K562 (cell line): ENCODE results near the gene IL17D. TPM values are rescaled to one million over a fixed set of nuclear protein-coding genes. Genes with fewer than 3 reads are reported as not detected.

ENCODE experiments used
- ATAC-seq: fragments of 200-7000 bp; cut with Tn5 transposase; 3 replicates; pipeline ENCODE4 v1.9.1; 2020; ENCODE audit warnings: moderate library complexity
- BruUV-seq: library from RNA; stranded (reverse); fragments of 400-500 nt; replicated peaks from 2 replicates; lab custom pipeline; 2021; lab: Mats Ljungman, UMichigan
- CTCF ChIA-PET: fragments of 300-600 bp; formaldehyde crosslinking; extraction: SDS; loops from one replicate; lab custom pipeline; 2021; ENCODE audit warnings: low intra/inter-chr PET ratio; lab: Yijun Ruan, JAX
- POLR2A ChIA-PET: fragments of 300-600, 350-650 bp; sonication (Branson Sonifier 250); formaldehyde crosslinking; extraction: SDS; loops from one replicate; lab custom pipeline; 2021; ENCODE audit warnings: antibody characterized with exemption, inconsistent platforms; lab: Yijun Ruan, JAX
- DNase-seq, 4 experiments: peaks; one replicate each; pipeline versions ENCODE4 v3.0.0 to v3.0.0-alpha.2; 2011 to 2018; ENCODE audit warnings: low spot score in 3 of 4, mixed read lengths in 3 of 4; ENCODE audit errors: extremely low read depth in 1 of 4
- FAIRE-seq: peaks from 2 replicates; lab custom pipeline; 2011; peaks lifted over from hg19 to GRCh38; lab: Jason Lieb, UNC
- H2AFZ ChIP-seq: 2 replicates; pipeline ENCODE4 v1.6.0; 2011; ENCODE audit warnings: low read depth, low read length, control low read depth, inconsistent platforms
- H3K27ac ChIP-seq: fragments of 200-600 bp; 3 replicates; pipeline ENCODE4 v1.8.0; 2011; ENCODE audit warnings: low read depth, mild to moderate bottlenecking, control low read depth, inconsistent platforms, low read length, moderate library complexity, mixed read lengths; ENCODE audit errors: extremely low read depth
- H3K27me3 ChIP-seq, 2 experiments: fragments of 300-600 bp in 1 of 2; 2 replicates in 1 of 2; 3 replicates in 1 of 2; pipeline versions ENCODE4 v1.6.0 to v1.8.0; 2011; ENCODE audit warnings: inconsistent platforms in 2 of 2, low read length in 2 of 2, mild to moderate bottlenecking in 1 of 2, mixed read lengths in 1 of 2, moderate library complexity in 1 of 2; ENCODE audit not compliant: control insufficient read depth in 2 of 2, insufficient read depth in 2 of 2
- H3K36me3 ChIP-seq: fragments of 300-600 bp; 3 replicates; pipeline ENCODE4 v1.8.0; 2011; ENCODE audit warnings: mild to moderate bottlenecking, low read length, inconsistent platforms; ENCODE audit not compliant: control insufficient read depth, insufficient read depth
- H3K4me1 ChIP-seq, 2 experiments: fragments of 200-600 bp in 1 of 2; replicated peaks in 1 of 2; 2 replicates in 1 of 2; 3 replicates in 1 of 2; pipeline versions ENCODE4 v1.5.1 to v1.8.0; 2011; ENCODE audit warnings: inconsistent platforms in 2 of 2, low read length in 2 of 2, mild to moderate bottlenecking in 1 of 2, mixed read lengths in 1 of 2, moderate library complexity in 1 of 2; ENCODE audit not compliant: control insufficient read depth in 2 of 2, insufficient read depth in 2 of 2
- H3K4me2 ChIP-seq: 2 replicates; pipeline ENCODE4 v1.6.1; 2011; ENCODE audit warnings: low read length, control low read depth, inconsistent platforms, mixed read lengths; ENCODE audit not compliant: insufficient read depth
- H3K4me3 ChIP-seq: fragments of 200-600 bp; sonication (generic), shearing (Covaris generic); 2 replicates; pipeline ENCODE4 v1.5.1; 2016; ENCODE audit warnings: control low read depth, inconsistent platforms
- H3K79me2 ChIP-seq: fragments of 200-600 bp; 3 replicates; pipeline ENCODE4 v1.8.0; 2011; ENCODE audit warnings: low read length, inconsistent platforms; ENCODE audit not compliant: control insufficient read depth, insufficient read depth
- H3K9ac ChIP-seq, 2 experiments: 2 replicates each; pipeline versions ENCODE4 v1.6.0 to v1.6.1; 2011; ENCODE audit warnings: low read depth in 2 of 2, low read length in 2 of 2, control low read depth in 1 of 2, inconsistent platforms in 1 of 2, mild to moderate bottlenecking in 1 of 2, mixed read lengths in 1 of 2; ENCODE audit not compliant: insufficient read depth in 1 of 2
- H3K9me1 ChIP-seq: one replicate; pipeline ENCODE4 v1.6.0; 2011; ENCODE audit warnings: inconsistent platforms, mild to moderate bottlenecking, low read length, moderate library complexity; ENCODE audit not compliant: control insufficient read depth, insufficient read depth
- H3K9me3 ChIP-seq: replicated peaks from 2 replicates; pipeline ENCODE4 v1.5.1; 2011; ENCODE audit warnings: low read depth, low read length, inconsistent platforms; ENCODE audit not compliant: control insufficient read depth, insufficient read depth
- H4K20me1 ChIP-seq: replicated peaks from 2 replicates; pipeline ENCODE4 v1.6.1; 2011; ENCODE audit warnings: low read length, inconsistent platforms, mixed read lengths; ENCODE audit not compliant: control insufficient read depth, insufficient read depth
- ARID1B ChIP-seq: fragments of 450-650 bp; IDR thresholded peaks from 2 replicates; pipeline ENCODE4 v1.6.1; 2016; ENCODE audit warnings: antibody characterized with exemption, mild to moderate bottlenecking, inconsistent platforms
- DPF2 ChIP-seq: fragments of 450-650 bp; IDR thresholded peaks from 2 replicates; pipeline ENCODE4 v1.6.1; 2016
- MEIS2 ChIP-seq: fragments of 450-650 bp; IDR thresholded peaks from 2 replicates; pipeline ENCODE4 v1.6.1; 2014; ENCODE audit warnings: mild to moderate bottlenecking; ENCODE audit not compliant: partially characterized antibody
- MYC ChIP-seq, 2 experiments: fragments of 250-450 bp in 1 of 2; sonication (Bioruptor Pico) in 1 of 2; IDR thresholded peaks; 2 replicates each; pipeline versions ENCODE4 v1.5.1 to v1.6.1; 2012 to 2021; ENCODE audit warnings: low read depth in 2 of 2, borderline replicate concordance in 1 of 2, improper control_type of control experiment in 1 of 2, low read length in 1 of 2, mild to moderate bottlenecking in 1 of 2, moderate library complexity in 1 of 2
- PBX2 ChIP-seq, 2 experiments: IDR thresholded peaks in 1 of 2; conservative IDR thresholded peaks in 1 of 2; 2 replicates each; pipeline ENCODE4 v1.6.1; 2016; ENCODE audit warnings: low read depth in 2 of 2, mild to moderate bottlenecking in 1 of 2, missing compliant biosample characterization in 1 of 2, missing genetic modification characterization in 1 of 2, moderate library complexity in 1 of 2
- PKNOX1 ChIP-seq: fragments of 450-650 bp; IDR thresholded peaks from 2 replicates; pipeline ENCODE4 v1.6.1; 2016
- SMARCA4 ChIP-seq: fragments of 450-650 bp; IDR thresholded peaks from 2 replicates; pipeline ENCODE4 v1.6.1; 2016
- WGBS: fragments of 100-300 bp; shearing (Covaris generic); methylation state at CpG from one replicate; pipeline ENCODE4 v1.1.6; 2016; ENCODE audit warnings: low coverage, mixed read lengths; ENCODE audit not compliant: insufficient coverage; ENCODE audit errors: missing lambda C conversion rate; 5-methylcytosine and 5-hydroxymethylcytosine counted together
- in situ Hi-C: fragments of 300-500 bp; cut with MboI; formaldehyde crosslinking; loops from 4 replicates; pipeline ENCODE4 v1.15.0; 2018; ENCODE audit warnings: inconsistent platforms, mixed read lengths
- intact Hi-C: fragments of 100-400 bp; cut with micrococcal nuclease; formaldehyde crosslinking; loops from 2 replicates; pipeline ENCODE4 v1.14.2; 2022
- polyA plus RNA-seq, 8 experiments: library from polyadenylated mRNA; depleted of rRNA in 4 of 8; stranded (reverse) in 5 of 8; unstranded in 3 of 8; fragments of >200 nt; fragmentation: Nextera tagmentation in 2 of 8; fragmentation: Illumina TruSeq in 1 of 8; extraction: Ambion mirVana in 2 of 8; extraction: Trizol in 1 of 8; gene quantifications; 2 replicates each; pipeline versions ENCODE4 v1.2.1 to v1.2.3, GENCODE V29; 2011 to 2014; ENCODE audit warnings: inconsistent platforms in 1 of 8, missing spikeins in 1 of 8
- total RNA-seq, 7 experiments: library from RNA; depleted of rRNA in 6 of 7; stranded (reverse); fragments of >200 nt in 6 of 7; fragmentation: Illumina TruSeq in 2 of 7; extraction: Trizol in 2 of 7; gene quantifications; 2 replicates each; pipeline versions ENCODE4 v1.2.1 to v1.2.3, GENCODE V29; 2011 to 2021; ENCODE audit warnings: low replicate concordance in 1 of 7
- TF ChIP-seq, protein P1 (sequence below): fragments of 250-450 bp; sonication (Bioruptor Pico); IDR thresholded peaks from 2 replicates; pipeline ENCODE4 v1.6.1; 2021; ENCODE audit warnings: mild to moderate bottlenecking
- TF ChIP-seq, protein P2 (sequence below): sonication (generic); formaldehyde crosslinking; IDR thresholded peaks from 2 replicates; pipeline ENCODE4 v1.8.0; 2022; ENCODE audit warnings: mild to moderate bottlenecking, missing genetic modification reagents, borderline replicate concordance

Gene IL17D
- total and polyA plus RNA-seq, 9 of the 15 experiments (the other 6 are each of a cell fraction or from before 2014, with no cell fraction given): 0.04 to 0.55 (median 0.13) TPM; not detected in 4

DNA sequence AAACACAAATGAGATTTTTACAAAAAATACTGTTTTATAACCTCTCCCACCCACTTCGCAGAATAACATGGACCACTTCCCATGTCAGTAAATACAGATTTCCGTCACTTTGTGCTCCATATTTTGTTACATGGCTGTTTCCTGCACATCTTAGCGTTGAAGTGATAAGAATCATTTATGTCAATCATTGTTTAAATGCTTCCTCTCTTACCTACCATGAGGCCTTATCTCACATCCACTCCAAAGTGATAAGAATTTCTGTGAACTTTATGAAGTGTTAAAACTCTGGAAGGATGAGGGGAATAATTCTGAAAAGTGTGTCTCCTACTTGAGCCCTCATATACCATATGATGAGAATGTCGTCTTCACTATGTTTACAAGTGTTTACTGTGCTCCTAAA is 36.6 kb upstream of the IL17D start:
- H3K4me2 ChIP-seq: no peak overlapping the region
- ATAC-seq: no peak
- H3K79me2 ChIP-seq: no peaks in the 10 kb centered on the region
- H3K9ac ChIP-seq: no peak overlapping the region
- no peaks in the 10 kb centered on the region for H3K36me3 ChIP-seq
- no peaks in the 10 kb centered on the region for H3K9me1 ChIP-seq
- BruUV-seq: no TSS peak
- no peak overlapping the region for H2AFZ ChIP-seq
- DNase-seq: no peak
- H3K9me3 ChIP-seq: no peaks in the 10 kb centered on the region
- intact Hi-C loops: no loop called here
- TF ChIP-seq MEIS2 (peak; percentile 77), SMARCA4 (0 out of 2 replicates have a peak, but pooled peaks have one; percentile 19), DPF2 (0 out of 2 replicates have a peak, but pooled peaks have one; percentile 25), ARID1B (0 out of 2 replicates have a peak, but pooled peaks have one; percentile 26), PBX2 (CRISPR knock-in tag; IDR thresholded peaks at IDR 0.05; ENCODE audit: low read depth) (no peak), PBX2 (tag; conservative IDR thresholded peaks at IDR 0.05; ENCODE audit: low read depth) (0 out of 2 replicates have a peak, but pooled peaks have one; percentile 22), MYC (IDR thresholded peaks at IDR 0.05; ENCODE audit: low read depth, low read length) (0 out of 2 replicates have a peak, but pooled peaks have one; percentile 17), MYC (CRISPR knock-in tag; IDR thresholded peaks at IDR 0.05; ENCODE audit: borderline replicate concordance, low read depth) (no peak), PKNOX1 (peak; percentile 64)
- TF ChIP-seq, protein P1, sequence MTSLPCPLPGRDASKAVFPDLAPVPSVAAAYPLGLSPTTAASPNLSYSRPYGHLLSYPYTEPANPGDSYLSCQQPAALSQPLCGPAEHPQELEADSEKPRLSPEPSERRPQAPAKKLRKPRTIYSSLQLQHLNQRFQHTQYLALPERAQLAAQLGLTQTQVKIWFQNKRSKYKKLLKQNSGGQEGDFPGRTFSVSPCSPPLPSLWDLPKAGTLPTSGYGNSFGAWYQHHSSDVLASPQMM (CRISPR knock-in tag): no peak
- TF ChIP-seq, protein P2, sequence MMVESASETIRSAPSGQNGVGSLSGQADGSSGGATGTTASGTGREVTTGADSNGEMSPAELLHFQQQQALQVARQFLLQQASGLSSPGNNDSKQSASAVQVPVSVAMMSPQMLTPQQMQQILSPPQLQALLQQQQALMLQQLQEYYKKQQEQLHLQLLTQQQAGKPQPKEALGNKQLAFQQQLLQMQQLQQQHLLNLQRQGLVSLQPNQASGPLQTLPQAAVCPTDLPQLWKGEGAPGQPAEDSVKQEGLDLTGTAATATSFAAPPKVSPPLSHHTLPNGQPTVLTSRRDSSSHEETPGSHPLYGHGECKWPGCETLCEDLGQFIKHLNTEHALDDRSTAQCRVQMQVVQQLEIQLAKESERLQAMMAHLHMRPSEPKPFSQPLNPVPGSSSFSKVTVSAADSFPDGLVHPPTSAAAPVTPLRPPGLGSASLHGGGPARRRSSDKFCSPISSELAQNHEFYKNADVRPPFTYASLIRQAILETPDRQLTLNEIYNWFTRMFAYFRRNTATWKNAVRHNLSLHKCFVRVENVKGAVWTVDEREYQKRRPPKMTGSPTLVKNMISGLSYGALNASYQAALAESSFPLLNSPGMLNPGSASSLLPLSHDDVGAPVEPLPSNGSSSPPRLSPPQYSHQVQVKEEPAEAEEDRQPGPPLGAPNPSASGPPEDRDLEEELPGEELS (CRISPR knock-in tag): no peak
- TF ChIP-seq, all 486 proteins: peak for 7
- in situ Hi-C loops: no loop called here
- no peak overlapping the region for H3K27ac ChIP-seq
- FAIRE-seq: peak; percentile 32
- ChIA-PET CTCF (no interaction called here), POLR2A (no interaction called here)
- 26% methylated on average over 4 of the region's 4 CpGs for WGBS
- no peaks in the 10 kb centered on the region; a peak in 2 of 5 replicates for H3K4me1 ChIP-seq
- H4K20me1 ChIP-seq: no peaks in the 10 kb centered on the region
- H3K27me3 ChIP-seq: no peaks in the 10 kb centered on the region
- no peak overlapping the region for H3K4me3 ChIP-seq
